Measurements from ENCODE around the gene DAPK2.

The DAPK2 gene

DNA sequence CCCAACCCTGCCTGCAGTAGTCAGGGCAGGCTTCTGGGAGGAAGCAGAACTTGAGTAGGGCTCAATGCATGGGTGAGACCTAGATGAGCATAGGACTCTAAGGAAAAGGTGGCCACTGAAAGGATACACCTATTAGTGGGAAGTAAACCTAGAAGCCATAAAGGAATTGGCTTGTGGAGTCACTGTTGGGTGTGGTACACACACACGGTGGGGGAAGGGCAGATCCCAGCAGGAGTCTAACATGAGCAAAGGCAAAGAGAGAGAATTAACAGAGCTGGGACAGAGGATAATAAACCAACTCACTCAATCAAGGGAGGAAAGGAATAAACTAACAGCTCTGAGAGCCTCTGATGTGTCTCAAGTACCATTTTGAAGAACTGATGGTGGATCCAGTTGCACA is 23.1 kb downstream of the DAPK2 start:
- DNase-seq (ENCODE audit: low read depth): no peak

GRCh38 chr15:64022571-64022970 is 23.7 kb downstream of the DAPK2 start:
- no peak for DNase-seq (ENCODE audit: low read depth)

GRCh38 chr15:64019764-64020163 is 26.5 kb downstream of the DAPK2 start:
- DNase-seq (ENCODE audit: low read depth): no peak

DNA sequence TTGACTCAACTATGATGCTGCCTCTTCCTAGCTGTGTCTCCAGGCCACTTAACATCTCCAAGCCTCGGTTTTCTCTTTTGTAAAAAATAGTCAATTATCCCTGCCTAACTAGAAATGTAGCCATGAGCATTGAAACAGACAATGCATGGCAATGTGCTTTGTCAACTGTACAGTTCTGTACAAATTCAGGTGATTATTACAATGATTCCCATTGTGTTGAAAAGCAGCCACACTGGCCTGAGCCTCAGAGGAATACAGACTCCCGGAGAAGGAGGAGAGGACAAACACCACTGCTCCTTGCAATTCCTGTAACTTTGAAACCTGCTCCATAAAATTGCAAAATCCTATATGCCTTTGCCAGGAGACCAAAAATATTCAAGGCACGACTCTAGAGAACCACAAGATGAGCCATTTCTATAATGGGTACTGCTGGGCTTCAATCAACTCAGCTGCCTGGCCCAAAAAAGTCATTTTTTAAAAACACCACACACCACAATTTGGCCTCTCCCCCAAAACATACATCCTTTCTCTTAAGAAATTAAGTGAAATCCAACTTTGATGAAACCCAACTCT is 28.6 kb downstream of the DAPK2 start:
- DNase-seq (ENCODE audit: low read depth): no peak

GRCh38 chr15:64017082-64017588 is 29.1 kb downstream of the DAPK2 start:
- DNase-seq (ENCODE audit: low read depth): no peak

DNA sequence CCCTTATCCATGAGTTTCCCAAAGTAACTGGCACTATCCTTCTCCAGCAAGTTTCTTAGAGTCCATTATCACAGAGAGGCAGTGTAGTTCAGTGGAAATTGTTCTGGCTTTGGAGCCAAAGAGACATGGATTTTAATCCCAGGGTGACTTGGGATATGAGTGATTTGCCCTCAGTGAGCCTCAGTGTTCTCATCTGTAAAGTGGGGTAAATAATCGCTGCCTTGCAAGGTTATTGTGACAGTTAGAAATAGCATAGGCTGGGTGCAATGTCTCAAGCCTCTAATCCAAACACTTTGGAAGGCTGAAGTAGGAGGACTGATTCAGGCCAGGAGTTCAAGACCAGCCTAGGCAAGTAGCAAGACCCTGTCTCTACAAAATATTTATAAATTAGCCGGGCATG is 30.0 kb downstream of the DAPK2 start:
- no peak for DNase-seq (ENCODE audit: low read depth)

DNA sequence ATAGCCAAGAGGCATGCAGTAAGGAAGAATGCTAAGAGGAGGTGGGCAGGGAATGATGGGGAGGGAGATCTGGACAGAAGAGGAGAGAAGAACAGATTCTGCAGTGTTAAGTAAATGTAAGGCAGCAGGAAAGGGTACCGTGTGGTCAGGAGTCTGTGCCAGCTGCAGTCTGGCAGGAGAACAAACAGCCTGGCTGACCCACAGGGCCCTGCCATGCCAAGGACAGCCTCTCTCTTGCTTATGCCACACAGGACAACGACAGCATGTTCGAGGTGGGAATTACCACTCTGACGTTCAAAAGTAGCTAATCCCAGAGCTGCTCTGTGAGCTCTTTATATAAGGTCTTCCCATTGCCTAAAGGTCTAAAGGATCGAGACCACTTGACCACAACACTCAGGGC is 31.3 kb downstream of the DAPK2 start:
- no peak for DNase-seq (ENCODE audit: low read depth)

DNA sequence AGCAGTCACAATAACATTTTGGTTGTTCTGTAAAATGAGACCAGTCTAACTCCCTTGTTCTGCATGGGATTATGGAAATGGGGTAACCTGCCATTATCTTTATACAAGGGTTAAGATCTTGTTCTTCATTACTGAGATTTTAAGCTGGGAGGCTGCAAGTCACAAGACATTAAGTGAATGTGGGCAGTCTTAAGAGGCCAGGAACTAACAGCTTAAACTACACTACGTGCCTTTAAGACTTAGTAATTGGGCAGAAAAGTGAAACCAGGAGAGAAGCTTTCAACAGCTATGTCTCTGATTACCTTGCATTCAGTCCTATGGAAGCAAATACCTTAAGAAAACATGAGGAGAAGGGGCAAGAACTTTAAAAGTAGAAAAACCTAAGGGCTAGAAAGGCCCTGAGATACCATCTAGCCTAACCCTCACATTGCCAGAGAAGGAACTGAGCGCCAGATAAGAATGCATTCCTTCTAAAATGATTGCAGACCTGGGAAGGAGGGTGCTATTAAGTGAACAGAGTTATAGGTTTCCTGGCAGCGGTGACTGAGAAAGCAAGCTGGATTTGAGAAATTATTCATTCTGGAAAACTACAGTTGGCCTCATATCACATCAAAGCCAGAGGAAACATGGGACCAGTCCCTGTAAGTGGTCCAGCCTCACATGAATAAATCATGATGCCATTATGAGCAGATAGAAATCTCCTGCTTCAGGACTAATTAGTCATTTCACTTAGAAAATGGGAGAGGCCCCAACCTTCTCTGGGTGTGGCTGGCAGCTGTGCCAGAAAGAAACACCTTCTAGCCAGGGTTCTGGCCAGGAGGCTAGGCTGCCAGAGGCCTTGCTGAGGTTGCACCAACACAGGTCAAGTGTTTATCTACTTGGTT is 32.9 kb downstream of the DAPK2 start:
- DNase-seq (ENCODE audit: low read depth): no peak

DNA sequence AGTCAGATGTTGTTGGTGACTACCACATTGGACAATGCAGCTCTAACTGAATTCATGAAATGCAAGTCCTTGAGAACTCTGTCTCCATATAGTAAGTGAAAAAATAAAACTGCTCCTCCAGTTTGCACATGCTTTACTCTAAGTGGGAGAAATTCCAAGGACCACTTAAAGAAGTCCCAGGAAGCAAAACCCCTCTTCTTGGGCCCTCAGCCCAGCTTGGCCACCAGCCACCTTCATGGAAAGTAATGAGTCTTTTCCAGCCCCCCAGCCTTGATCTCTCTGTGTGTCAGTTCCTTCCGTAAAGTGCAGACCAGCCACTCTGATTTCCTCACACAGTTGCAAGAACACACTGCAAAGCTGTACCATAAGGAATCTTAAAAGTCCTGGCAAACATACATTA is 34.5 kb downstream of the DAPK2 start:
- no peak for DNase-seq (ENCODE audit: low read depth)

- DNase-seq (ENCODE audit: low read depth): peak; percentile 68
These were observed 35.6 kb downstream of the DAPK2 start for GRCh38 chr15:64010719-64011118.

DNA sequence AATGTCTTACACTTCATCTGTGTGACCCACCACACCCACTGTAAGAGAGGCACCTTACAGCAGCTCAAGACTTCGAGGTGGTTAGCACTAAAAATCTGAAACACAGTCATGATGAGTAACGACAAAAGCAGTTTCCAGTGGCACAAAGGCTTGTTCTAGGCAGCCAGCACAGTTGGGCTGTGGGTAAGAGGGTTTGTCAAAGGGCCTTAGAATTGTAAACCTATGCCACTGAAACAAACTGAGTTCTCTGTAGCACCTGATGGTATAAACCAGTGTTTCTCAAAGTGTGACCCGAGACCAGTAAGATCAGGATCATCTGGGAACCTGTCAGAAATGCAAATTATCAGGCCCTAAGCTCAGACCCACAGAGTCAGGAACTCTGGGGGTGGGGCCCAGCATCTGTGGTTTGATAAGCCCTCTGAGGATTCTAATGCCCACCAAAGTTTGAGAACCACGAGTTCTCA is 36.5 kb downstream of the DAPK2 start:
- DNase-seq (ENCODE audit: low read depth): peak; percentile 45

DNA sequence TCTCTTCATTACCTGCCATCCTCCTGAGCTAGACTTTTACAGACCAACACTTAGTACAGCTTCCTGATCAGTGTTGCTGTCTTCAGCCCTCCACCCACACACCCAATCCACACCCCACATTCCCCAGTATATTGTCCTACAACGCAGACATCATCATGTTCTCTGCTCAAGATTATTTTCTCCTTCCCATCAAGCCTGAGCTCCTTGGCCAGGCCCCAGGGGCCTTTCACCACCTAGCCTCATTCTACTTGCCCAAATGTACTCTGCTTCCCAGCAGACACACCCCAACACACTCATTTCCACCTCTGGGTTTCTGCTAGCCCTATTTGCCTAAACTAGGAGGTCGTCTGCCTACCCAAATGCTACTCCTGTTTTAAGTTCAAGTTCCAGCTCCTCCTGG is 37.0 kb downstream of the DAPK2 start:
- no peak for DNase-seq (ENCODE audit: low read depth)

DNA sequence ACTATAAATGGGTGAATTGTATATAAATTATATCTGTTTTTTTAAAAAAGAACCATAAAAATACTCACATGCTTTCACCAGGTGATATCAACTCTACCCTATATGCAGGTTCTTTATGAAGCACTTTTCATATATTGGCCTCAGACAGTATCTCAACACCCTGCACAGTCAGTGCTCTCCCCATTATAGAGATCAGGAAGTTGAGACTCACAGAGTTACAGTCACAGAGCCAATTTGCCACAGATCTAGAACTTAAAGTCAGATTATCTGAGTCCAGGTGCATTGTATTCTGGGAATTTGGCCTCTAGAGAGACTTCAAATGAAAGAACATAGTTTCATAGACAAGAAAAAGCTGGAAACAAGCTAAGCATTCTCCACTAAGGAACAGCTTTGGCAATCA is 38.1 kb downstream of the DAPK2 start:
- no peak for DNase-seq (ENCODE audit: low read depth)

GRCh38 chr15:64006642-64007041 is 39.6 kb downstream of the DAPK2 start:
- DNase-seq (ENCODE audit: low read depth): no peak

DNA sequence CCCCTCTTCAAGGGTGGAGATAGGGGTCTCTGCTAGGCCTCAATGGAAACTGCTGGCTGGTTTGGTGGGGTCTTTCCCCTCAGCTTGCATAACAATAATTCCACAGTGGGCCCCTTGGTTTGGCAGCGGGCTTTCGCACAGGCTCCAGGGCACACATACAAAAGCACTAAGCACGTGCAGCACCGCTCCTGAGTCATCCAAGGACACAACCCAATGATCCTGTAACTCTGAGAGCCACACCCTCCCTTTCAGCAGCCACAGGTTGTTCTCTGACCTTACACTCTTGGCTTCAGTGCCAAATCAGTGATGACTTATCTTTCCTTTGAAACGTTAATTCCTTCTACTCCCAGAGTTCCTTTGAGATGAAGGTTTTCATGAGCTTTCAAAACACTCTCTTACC is 41.7 kb downstream of the DAPK2 start:
- no peak for DNase-seq (ENCODE audit: low read depth)

DNA sequence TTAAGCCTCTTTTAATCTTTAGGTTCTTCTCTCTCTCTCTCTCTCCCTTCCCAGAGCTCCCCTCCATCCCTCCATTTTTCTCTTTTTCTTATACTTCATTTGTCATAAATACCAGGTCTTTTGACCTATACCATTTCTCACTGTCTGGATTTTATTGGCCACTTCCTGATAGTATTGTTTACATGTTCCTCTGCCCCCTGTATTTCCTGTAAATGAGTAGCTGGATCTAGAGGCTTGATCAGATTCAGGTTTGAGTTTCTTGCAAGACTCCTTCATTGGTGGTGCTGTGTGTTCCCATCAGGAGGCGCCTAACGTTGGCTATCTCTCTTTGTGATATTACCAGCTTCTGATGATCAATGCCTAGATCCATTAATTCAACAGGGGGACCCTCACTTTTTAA is 42.2 kb downstream of the DAPK2 start:
- no peak for DNase-seq (ENCODE audit: low read depth)

GRCh38 chr15:64003182-64003581 is 43.1 kb downstream of the DAPK2 start:
- no peak for DNase-seq (ENCODE audit: low read depth)

DNA sequence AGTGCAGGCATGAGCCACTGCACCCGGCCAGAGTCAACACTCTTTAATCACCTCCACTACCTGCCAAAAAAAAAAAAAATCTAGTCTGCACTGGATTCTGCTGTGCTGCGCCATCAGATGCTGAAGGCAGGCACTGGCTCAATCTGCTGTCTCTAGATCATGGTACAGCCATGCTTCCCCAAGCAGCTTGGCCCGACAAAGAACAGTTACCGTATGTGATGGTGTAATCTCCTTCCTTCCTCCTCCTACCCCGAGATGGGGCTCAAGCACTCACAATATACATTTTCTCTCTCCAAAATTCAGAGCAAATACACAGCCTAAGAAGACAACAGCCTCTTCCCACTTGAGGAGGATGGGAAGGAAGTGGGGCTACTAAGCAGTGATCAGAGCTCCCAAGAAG is 45.1 kb downstream of the DAPK2 start:
- DNase-seq (ENCODE audit: low read depth): no peak

DNA sequence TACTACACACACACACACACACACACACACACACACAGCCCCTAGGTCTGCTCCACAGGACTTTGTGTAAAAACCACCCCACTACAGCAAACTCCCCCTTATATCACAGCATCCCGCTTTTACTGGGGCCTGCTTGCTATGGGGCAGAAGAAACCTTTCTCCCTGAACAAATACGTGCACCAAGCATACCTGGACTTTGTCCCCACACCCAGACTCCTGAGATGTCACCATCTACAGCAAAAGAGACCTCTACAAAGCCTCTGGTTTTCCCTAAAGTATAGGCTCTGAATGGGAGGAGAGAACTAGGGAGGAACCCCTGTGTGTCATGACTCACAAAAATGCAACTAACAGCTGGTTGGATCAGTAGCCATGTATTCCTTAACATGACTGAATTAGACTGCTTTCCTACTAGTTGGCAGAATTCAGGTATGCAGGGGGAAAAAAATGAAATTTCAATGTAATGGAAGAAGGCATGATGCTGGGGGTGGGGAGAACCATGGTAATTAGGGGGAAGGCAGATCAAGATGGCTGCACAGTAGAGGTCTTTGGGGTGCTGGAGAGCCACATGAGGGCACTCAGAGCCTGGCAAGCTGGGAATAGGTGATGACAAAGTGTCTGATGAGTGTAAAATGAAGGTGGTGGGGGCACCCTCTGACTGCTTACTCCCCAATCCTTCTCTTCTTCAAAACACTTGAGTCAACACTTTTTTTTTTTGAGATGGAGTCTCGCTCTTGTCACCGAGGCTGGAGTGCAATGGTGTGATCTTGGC is 45.9 kb downstream of the DAPK2 start:
- no peak for DNase-seq (ENCODE audit: low read depth)

- no peak for DNase-seq (ENCODE audit: low read depth)
These were observed 47.1 kb downstream of the DAPK2 start for GRCh38 chr15:63999177-63999576.

DNA sequence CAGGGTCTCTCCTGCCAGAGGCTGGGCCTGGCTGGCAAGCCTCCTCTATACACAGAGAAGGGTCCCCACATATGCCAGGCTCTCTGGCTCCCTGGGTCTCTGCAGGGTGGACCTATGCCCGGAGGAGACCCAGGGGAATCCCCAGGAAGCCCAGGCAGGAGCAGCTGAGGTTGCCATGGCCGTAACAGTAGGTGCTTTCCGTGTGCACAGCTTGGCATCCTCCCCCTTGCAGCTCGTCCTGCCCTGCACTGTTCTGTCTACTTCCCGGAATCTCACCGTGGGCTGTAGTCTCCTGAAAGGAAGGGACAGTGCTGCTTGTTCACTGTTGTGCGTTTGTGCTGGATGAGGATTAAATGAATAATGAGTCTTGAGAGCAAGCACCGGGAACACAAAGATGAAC is 47.8 kb downstream of the DAPK2 start:
- no peak for DNase-seq (ENCODE audit: low read depth)

GRCh38 chr15:63997715-63998442 is 48.4 kb downstream of the DAPK2 start:
- DNase-seq (ENCODE audit: low read depth): no peak

Measured in activated T-cell treated with anti-CD3 and anti-CD28 coated beads for 24 hours (primary cell).